NCI-H1417 (cell line): ENCODE results near the gene ATP8B4.

Experiments used
- DNase-seq, 3 experiments: peaks; one replicate each; lab custom pipeline; 2025; lab: John Stamatoyannopoulos, UW

ATP8B4 gene

GRCh38 chr15:49857496-49858475 is 261.2 kb downstream of the ATP8B4 start:
- DNase-seq: no peak

- no peak for DNase-seq
Measured at GRCh38 chr15:49855917-49856637, 263.0 kb downstream of the ATP8B4 start.

GRCh38 chr15:49852756-49853155 is 266.3 kb downstream of the ATP8B4 start:
- DNase-seq: no peak

GRCh38 chr15:49848807-49849206 is 270.2 kb downstream of the ATP8B4 start:
- no peak for DNase-seq

- DNase-seq: no peak
Measured at GRCh38 chr15:49848282-49848724, 270.7 kb downstream of the ATP8B4 start.

GRCh38 chr15:49847423-49848281 is 271.4 kb downstream of the ATP8B4 start:
- no peak for DNase-seq

- no peak for DNase-seq
Measured at GRCh38 chr15:49844390-49844789, 274.6 kb downstream of the ATP8B4 start.

- DNase-seq: no peak
Measured at GRCh38 chr15:49843725-49844124, 275.3 kb downstream of the ATP8B4 start.

- no peak for DNase-seq
Measured at GRCh38 chr15:49842031-49842730, 276.9 kb downstream of the ATP8B4 start.

- DNase-seq: peak in 1 of 3 experiments; percentile 1
Measured at GRCh38 chr15:49832511-49832910, 286.5 kb downstream of the ATP8B4 start.

GRCh38 chr15:49831206-49831965 is 287.6 kb downstream of the ATP8B4 start:
- DNase-seq: no peak

- DNase-seq: no peak
Measured at GRCh38 chr15:49830391-49830790, 288.6 kb downstream of the ATP8B4 start.

- no peak for DNase-seq
Measured at GRCh38 chr15:49827311-49827710, 291.7 kb downstream of the ATP8B4 start.

- no peak for DNase-seq
Measured at GRCh38 chr15:49826640-49827234, 292.3 kb downstream of the ATP8B4 start.

- no peak for DNase-seq
Measured at GRCh38 chr15:49824775-49825099, 294.3 kb downstream of the ATP8B4 start.

GRCh38 chr15:49823987-49824774 is 294.9 kb downstream of the ATP8B4 start:
- peak in 1 of 3 experiments; percentile 13 for DNase-seq

- DNase-seq: no peak
Measured at GRCh38 chr15:49817100-49817499, 301.9 kb downstream of the ATP8B4 start.

- no peak for DNase-seq
Measured at GRCh38 chr15:49815950-49816349, 303.1 kb downstream of the ATP8B4 start.

GRCh38 chr15:49815526-49815925 is 303.5 kb downstream of the ATP8B4 start:
- peak in 1 of 3 experiments; percentile 13 for DNase-seq
